SKM-1 treated with dmso at 0.1 percent for 144 hours (cell line): ENCODE data around the gene HAO2.
"Not testable (repeated sequence)": the region's sequence is repeated elsewhere in the genome, so short reads cannot be mapped to it uniquely, and the experiment has no call there.

Experiments
- DNase-seq: peaks from one replicate; lab custom pipeline; 2025; ENCODE audit not compliant: unreplicated experiment; lab: John Stamatoyannopoulos, UW

Gene HAO2

DNA sequence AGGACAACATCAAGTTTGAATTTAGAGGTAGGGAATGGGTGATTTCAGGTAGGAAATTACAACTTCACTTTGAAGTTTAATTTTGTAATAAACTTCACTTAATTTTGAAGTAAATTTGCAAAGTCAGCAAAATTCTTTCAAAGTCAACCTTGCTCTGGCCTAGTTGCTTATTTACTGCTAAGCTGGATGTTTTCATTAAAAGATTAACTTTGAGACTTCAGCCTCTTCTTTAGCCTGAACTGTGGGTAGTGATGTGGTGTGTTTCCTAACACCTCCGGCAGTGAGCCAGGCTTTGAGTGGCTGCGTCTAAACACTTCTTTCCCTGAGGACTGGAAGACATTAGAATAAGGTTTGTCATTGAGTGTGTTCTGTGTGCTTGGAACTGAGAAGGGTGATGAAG, at the start of gene HAO2:
HAO2 (plus strand) TSS at position 232 of the 400 bp plus-strand sequence. CDS start 12,301 bp downstream, outside the sequence.
- DNase-seq = no peak

DNA sequence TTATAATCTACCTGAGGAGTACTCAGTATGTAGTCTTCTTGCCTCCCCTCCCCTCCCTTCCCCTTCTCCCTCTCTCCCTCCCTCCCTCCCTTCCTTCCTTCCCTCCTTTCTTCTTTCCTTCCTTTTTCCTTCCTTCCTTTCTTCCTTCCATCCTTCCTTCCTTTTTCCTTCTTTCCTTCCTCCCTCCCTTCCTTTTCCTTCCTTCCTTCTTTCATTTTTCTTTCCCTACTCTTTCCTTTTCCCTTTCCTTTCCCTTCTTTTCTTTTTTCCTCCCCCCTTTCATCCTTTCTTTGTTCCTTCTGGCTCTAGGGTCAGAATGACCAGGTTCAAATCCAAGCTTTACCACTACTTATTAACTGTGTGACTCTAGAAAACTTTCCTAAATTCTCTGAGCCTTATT, 48.5 kb upstream of the HAO2 start:
- DNase-seq = no peak

DNA sequence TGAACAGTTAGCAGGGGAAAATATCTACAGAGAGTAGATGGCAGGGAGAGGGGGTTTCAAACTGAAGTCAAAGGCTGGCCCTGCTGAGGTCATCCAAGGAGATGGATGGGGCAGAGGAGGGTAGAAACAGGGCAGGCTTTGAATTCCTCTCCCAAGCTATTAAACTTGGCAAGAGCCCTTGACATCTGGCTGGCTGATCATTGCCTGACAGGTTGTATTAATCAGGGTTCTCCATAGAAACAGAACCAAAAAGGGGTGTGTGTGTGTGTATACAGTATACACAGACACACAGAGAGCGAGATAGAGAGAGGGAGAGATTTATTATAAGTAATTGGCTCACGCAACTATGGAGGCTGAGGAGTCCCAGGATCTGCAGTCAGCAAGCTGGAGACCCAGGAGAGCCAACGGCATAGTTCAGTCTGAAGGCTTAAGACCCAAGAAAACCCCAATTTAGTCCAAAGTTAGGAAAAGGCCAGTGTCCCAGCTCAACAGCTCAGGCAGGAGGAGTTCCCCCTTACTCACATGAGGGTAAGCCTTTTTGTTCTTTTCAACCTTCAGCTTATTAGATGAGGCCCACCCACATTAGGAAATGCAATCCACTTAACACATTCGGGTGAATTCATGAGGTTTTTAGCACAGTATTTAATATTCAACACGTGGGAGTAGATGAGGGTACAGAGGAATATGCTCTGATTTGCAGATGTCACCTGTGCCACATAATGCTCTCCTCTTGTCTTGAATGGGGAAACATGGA, 46.7 kb upstream of the HAO2 start:
- no peak for DNase-seq

DNA sequence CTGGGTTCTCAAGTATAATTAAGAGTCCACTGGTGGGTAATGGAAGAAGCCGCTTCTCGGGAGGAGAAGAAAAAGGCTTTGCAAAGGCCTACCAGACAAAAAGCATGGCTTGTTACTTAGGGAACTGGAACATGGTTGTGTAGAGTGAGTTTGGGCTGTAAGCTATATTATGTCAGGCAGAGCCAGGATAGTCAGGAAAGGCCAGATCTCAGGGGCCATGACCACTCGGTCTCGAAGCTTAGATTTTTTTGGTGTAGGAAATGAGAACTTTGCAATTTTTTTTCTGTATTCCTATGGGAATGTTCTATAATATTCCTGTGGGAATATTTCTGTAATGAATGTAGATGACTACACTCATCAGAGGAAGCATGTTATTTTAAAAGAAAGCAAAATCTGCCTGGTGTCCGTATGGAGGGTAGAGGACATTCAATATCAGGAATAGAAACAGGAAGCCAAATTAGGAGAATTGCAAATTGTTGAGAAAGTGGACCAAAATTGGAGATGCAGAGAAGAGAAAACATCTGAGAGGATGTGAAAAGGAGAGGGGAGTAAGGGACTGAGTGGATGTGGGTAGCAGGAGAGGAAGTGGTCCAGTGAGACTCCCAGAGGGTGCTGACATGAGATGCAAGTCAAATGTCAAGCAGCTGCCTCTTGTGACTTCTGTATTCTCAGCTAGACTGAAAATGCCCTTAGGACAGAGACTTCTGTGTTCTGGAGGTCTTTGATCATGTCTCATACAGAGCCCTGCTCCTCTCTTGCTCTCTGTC, 45.2 kb upstream of the HAO2 start:
- DNase-seq = peak; percentile 65

DNA sequence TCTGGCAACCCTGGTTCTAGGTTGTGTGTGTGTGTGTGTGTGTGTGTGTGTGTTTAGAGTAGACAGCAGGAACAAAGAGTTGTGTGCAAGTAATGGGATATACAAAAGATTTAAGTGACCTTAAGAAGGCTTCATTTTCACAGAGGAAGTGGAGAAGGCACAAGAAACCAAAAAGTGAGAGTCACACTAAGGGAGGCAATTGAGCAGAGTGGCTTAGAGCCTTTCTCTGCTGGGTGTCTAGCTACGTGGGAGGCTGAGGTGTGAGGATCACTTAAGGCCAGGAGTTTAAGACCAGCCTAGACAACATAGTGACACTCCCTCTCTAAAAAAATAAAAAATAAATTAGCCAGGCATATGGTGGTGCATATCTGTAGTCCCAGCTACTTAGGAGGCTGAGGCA, 44.4 kb upstream of the HAO2 start:
- DNase-seq = no peak

DNA sequence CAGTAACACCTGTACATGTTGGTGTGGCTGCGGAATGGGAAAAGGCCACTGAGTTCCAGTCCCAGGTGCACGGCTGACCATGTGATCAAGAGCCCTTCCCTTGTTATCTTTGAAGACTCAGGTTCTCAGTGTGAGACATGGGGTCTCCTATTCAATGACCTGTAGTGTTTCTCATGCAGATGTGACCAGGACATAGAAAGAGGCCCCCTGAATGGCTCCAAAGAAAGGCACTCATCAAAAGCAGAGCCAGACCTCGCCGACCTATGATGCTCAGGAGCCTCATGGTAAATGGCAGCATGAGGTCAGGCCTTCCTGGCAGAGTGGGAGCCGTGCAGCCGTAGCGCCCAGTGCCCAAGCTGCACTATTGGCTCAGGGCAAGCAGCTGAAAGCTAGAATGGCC, 42.3 kb upstream of the HAO2 start:
- no peak for DNase-seq

DNA sequence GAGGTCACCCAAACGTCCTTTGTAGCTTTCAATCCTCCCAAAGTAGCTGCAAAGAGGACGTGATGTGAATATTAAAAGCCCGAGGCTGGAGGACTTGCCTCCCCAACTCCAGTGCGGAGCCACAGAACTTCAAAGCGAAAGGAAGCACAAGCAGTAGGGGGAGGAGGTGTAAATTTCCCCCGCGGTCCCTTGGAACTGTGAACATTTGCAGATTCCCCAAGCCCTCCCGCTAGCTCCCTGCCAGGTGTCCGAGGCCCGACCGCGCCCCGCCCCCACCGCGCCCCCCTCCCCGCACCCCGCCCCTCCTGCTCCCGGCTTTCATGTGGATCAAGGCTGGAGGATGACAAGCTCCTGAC, 41.5 kb upstream of the HAO2 start:
- DNase-seq = no peak

DNA sequence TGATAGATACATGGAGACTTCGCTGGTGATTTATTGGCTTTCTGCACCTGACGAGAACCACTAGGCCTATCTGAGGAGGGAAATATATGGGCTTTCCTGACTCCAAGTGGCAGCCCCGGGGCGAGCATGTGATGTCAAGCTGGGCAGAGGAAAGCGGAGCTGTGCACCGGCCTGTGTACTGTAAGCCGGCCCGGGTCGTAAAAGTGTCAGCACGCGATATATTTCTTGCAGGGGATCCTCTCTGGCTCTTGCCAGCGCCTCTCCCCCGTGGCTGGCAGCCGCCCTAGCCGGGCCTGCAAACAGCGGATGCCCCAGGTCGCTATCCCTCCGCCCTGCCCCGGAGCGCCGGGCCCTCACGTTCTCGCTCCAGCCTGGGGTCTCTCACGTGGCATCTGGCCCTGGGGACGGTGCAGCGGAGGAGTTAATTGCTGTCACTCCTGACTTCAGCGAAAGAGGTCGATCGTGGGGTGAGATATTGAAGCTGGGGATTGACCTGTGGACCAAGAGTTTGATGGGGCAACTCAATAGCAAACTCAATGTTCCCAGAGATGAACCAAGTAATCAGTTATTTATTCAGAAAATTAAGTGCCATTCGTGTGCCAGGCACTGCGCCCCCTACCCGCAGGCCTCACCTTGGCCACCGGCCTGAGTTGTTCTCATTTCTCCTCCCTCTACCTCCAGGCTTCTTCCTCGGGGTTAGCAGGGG, 41.0 kb upstream of the HAO2 start:
- DNase-seq = no peak

DNA sequence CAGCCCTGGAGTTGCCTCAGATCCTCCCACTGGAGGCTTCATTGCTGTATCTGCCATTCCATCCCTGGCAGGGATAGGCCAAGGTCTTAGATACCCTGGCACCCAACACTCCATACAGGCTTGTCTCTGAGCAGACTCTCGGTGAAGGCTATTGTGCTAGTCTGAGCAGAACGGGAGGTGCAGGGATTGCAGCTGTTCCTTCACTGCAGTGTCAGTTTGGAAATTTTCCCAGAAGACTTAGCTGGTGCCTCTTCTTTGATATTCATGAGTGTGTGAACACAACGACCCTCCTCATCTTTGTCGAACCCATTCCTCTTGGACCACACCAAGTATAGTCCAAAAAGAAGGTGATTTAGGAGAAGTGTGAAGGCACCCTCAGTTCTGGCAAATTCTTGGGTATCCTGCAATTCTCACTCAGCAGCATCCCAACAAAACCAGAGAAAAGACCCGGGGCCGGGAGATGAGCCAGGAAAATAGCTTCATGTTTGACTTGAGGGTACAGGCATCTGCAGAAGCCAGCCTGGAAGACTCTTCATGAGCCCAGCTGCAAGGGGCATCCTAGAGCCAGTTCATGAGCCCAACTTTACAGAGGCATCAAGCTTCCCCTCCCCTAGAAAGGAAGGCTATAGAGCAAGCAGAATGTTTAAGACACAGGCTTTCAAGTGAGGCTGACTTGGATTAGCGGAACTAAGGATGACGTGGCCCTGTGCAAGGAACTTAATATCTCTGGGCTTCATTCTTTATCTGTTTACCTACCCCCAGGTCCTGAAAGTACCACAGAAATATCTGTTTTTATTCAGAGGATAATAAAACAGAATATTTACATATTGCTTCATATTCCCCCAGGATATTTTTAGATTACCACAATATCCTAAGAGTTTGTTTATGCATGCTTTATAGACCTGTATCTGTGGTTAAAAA, 38.8 kb upstream of the HAO2 start:
- no peak for DNase-seq

DNA sequence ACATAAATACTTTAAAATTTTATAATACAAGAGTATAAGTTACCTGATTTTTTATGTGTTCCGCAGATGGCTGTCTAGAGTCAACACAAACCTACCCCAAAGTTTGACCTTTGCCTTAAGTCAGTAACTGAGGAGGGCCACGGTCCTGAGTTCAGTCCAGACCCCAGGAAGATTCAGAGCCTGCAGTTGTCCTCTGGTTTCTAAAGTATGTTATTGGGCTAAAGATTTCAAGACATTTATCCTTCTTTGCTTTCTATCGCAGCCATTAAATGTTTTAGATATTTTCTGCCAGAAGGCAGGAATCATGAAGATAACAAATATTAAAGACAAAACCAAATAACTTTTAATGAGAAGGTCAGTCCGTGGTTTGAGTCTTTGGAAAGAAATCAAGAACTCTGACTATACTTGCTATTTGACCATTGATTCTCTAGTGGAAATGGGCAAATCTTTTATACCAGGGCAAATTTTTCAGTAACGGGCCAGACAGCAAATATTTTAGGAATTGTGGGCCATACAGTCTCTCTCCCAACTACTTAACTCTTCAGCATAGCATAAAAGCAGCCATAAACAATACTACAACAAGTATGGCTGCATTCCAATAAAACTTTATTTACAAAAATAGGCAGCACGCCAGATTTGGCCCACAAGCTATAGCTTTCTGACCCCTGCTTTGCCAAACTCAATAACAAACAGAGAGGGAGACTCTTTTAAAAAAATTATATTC, 38.0 kb upstream of the HAO2 start:
- DNase-seq = no peak

DNA sequence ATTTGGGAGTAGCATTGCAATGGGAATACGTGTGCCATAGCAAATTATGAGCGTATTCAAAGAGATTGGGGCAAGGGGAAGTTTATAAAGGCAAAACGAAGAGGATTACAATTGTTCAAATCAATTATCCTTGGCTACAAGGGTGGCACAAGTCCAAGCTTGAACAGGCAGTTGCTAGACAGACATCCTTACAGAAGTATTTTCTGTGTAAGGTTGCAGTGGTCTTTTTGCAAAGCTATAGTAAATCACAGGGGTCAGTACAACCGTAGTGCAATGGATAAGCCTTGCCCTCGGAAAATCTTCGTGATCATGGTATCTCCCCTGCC, 37.4 kb upstream of the HAO2 start:
- DNase-seq = no peak

DNA sequence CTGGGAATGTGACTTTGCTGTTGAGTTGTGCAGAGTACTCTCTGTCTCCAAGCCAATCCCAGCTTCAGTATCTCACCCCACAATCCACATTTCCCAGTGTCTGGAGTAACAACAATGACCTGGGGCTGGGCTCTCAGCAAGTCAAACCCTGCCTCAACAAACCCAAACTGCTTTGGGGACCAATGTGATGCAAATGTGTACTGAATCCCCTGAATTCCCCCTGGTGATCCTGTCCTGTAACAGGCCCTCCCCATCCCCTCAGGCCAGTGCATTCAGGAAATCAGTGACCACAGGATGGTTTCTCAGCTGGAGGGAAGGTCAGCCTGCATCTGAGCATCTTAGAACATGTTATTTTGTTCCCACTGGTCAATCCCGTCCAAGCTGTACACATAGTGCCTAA, 36.7 kb upstream of the HAO2 start:
- DNase-seq = no peak

DNA sequence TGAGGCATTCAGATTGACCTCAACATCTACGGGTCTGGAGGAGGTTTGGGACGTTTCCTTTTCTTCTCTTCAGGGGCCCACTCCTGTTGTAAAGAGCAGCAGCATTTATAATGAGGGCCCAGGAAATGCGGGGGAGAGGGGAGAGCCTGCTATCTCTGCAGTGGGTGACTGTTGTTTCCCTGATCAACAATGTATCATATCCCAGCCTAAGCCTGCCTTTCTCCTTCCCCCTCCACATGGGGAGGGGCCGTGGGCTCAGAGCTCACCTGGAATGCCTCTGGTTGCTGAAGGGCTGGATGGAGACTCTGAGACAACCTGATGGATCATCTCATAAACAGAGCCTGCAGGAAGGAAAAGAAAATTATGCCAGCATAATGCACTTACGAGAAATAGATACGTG, 36.0 kb upstream of the HAO2 start:
- DNase-seq = no peak

DNA sequence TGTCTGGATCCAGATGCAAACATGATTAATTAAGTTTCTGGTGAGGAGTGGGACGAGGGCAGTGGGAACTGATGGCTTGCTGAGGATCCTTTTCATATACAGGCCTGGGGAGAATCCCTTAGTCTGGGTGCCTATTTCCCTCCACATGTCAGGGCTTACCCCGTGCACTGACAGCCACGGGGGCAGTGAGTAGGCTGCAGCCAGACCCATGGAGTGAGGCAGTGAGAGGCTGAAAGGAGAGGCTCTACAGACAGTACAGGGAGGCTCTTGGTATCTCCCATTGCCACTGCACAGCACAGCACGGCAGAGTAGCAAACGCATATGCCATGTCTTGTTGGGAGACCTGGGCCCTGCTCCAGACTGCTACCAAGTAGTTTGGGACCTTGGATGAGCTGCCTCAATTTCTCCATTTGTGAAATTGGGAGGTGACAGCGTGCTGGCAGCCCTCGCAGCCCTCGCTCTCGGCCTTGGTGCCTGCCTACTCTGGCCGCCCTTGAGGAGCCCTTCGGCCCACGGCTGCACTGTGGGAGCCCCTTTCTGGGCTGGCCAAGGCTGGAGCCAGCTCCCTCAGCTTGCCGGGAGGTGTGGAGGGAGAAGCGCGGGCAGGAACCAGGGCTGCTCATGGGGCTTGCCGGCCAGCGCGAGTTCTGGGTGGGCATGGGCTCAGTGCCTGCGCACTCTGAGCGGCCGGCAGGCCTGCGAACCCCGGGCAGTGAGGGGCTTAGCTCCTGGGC, 35.3 kb upstream of the HAO2 start:
- no peak for DNase-seq

DNA sequence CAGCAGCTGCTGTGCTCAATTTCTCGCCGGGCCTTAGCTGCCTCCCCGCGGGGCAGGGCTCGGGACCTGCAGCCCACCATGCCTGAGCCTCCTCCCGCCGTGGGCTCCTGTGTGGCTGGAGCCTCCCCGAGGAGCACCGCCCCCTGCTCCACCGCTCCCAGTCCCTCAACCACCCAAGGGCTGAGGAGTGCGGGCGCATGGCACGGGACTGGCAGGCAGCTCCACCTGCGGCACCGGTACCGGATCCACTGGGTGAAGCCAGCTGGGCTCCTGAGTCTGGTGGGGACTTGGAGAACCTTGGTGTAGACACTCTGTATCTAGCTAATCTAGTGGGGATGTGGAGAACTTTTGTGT, 34.7 kb upstream of the HAO2 start:
- DNase-seq = not testable (repeated sequence)

DNA sequence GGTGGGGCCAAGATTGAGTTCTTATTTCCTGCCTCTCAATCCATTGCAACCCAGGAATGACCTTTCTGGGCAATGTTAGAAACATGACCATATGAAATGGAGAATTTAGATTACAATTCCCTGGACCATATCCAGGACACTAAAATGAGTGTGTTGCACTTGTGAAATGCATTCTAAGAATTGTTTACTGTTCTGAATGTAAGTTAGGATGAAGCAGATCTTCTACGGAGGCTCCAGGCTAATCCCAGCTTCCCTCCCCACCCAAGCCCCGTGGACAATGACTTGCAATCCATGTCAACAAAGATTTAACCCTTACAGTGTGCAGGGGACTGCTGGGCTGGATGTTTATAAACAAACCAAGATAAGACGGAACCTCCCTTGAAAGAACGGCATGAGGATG, 31.7 kb upstream of the HAO2 start:
- DNase-seq = no peak

DNA sequence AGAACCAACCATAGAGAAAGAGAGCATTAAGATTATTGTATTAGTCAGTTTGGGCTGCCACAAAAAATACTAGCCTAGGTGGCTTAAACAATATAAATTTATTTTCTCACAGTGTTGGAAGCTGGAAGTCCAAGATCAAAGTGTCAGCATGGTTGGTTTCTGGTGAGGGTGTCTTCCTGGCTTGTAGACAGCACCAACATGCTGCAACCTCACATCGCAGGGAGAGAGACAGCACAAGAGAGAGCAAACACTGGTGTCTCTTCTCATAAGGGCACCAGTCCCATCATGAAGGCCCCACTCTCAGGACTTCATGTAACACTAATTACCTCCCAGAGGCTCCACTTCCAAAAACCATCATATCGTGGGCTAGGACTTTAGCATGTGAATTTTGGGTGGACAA, 30.6 kb upstream of the HAO2 start:
- no peak for DNase-seq

DNA sequence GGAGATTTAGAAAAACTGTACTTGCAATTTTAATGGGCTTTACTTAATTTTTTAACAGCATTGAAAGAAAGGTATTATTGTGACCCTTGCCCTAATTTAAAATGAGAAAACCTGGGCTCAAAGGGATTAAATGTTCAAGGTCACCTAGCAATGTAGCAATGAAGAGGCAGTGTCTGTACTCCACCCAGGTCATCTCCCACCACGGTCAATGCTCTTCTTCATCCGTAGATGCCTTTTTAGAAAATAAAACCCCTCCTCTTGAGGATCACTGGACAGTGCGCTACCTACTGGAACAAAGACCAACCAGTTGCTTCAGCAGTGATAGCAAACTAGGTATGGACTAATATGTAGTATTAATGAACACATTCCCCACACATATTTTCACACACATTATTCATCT, 29.8 kb upstream of the HAO2 start:
- DNase-seq = no peak

DNA sequence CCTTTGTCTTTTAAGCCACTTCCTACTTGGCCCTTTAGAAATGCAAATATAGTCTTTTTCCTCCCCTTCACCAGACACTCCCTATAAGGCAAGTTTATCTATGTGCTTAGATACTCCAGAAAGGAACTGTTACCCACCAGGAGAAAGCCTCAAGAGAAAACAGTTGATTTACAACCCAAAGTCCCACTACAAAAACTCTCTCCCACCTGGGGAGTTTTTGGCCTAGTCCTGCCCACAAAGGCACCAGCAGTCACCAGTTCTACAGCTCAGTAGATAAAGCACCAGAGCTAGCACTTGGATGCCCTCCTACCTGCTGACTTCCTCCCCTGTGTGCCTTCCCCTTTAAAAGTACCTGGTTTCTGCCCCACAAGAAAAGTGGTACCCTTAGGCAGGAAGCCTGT, 27.7 kb upstream of the HAO2 start:
- DNase-seq = no peak

DNA sequence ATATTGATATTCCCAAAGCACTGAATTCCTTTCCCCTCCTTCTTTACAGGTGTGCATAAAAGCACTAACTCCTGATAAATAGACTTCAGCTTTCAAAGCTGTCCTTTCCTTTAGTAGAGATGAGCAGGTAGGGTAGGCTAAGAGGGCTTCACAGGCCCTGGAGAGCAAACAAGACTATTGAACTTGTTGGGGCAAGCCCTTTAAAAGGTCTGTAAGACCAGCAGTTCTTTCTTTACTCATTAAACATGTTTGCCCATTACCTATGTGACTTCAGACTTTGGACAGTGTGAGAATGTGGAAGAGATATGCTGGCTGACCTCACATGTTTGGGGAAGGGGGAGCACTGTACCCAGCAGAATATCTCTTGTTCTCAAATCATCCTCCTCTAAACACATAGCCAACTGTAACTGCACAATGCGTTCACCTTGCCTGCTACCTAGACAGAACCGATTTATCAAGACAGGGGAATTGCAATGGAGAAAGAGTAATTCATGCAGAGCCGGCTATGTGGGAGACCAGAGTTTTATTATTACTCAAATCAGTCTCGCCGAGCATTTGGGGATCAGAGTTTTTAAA, 27.1 kb upstream of the HAO2 start:
- DNase-seq = no peak
